C4-2B (cell line): Measurements from ENCODE around the gene BCO1.

Experiments
- ZFX ChIP-seq: fragments of 450-650 bp; IDR thresholded peaks from 2 replicates; pipeline ENCODE4 v1.6.1; 2017
- TF ChIP-seq, protein P1 (sequence below): fragments of 450-650 bp; conservative IDR thresholded peaks from 2 replicates; pipeline ENCODE4 v1.5.1; 2017; ENCODE audit warnings: mild to moderate bottlenecking

DNA sequence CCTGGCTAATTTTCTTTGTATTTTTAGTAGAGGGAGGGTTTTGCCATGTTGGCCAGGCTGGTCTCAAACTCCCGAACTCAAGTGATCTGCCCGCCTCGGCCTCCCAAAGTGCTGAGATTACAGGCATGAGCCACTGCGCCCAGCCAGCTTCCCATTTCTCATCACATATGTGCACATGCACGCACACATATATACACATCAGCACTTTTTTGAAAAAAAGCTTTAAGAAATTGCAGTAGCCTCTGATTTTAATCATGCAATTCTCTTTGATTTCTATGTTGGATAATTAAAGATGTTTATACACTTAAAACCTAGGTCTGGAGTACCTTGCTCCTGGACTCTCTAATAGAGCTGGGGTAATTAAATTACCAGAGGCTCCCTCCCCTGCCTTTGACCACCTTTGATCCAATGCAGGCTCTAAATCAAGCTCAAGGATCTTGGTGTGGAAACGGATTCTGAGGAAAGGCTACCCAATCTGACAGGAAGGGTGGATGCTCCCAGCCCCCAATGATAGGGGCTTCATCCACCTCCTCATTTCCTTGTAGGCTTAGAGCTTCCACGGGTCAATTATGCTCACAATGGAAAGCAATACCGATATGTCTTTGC lies 46.6 kb downstream of the BCO1 start:
- TF ChIP-seq, protein P1, sequence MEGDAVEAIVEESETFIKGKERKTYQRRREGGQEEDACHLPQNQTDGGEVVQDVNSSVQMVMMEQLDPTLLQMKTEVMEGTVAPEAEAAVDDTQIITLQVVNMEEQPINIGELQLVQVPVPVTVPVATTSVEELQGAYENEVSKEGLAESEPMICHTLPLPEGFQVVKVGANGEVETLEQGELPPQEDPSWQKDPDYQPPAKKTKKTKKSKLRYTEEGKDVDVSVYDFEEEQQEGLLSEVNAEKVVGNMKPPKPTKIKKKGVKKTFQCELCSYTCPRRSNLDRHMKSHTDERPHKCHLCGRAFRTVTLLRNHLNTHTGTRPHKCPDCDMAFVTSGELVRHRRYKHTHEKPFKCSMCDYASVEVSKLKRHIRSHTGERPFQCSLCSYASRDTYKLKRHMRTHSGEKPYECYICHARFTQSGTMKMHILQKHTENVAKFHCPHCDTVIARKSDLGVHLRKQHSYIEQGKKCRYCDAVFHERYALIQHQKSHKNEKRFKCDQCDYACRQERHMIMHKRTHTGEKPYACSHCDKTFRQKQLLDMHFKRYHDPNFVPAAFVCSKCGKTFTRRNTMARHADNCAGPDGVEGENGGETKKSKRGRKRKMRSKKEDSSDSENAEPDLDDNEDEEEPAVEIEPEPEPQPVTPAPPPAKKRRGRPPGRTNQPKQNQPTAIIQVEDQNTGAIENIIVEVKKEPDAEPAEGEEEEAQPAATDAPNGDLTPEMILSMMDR: no peak
- TF ChIP-seq ZFX: no peak
